GM21447 (cell line): ENCODE results near the gene PLXND1.

Experiments used
- ATAC-seq: cut with Tn5 transposase; IDR thresholded peaks from one replicate; pipeline ENCODE4 v1.9.1; 2021; ENCODE audit not compliant: unreplicated experiment

Gene PLXND1

DNA sequence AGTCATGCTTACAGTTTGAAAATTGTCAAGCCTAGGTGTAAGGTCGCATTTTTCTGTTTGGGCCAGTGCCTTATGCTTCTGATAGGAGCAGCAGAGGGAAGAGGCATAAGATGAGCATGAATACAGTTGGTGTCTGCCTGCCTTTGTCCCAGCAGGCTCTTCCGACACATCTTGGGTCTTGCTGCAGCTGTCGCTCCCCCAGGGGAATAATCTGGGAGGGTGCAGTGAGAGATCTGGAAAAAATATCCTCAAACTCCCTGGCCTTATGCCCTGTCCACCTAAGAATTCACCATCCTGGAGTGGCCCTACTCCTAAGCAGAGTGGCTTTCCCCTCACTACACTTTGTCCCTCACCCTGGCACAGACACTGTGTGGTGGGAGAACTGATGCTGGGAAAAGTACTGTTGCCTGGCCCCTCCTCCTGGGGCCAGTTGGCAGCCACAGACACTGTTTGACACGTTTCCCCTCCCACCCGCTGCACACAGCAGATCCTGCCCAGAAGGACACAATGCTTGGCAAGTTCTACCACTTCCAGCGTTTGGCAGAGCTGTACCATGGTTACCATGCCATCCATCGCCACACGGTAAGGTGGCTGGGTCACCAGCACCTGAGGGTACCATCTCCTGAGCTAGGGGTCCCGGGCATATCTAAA is 99.2 kb downstream of the PLXND1 start:
- ATAC-seq: no peak

GRCh38 chr3:129506231-129506742 is 100.2 kb downstream of the PLXND1 start:
- no peak for ATAC-seq

- ATAC-seq: no peak
Measured at GRCh38 chr3:129505341-129505740, 101.1 kb downstream of the PLXND1 start.
